ENCODE results near the gene CACNB3. TPM values are rescaled to one million over a fixed set of nuclear protein-coding genes. Genes with fewer than 3 reads are reported as not detected.

CACNB3 gene
- total and polyA plus RNA-seq, 2 of the 8 experiments (the other 6 are each of a cell fraction or from before 2014, with no cell fraction given): 12.5 to 16.0 TPM

DNA sequence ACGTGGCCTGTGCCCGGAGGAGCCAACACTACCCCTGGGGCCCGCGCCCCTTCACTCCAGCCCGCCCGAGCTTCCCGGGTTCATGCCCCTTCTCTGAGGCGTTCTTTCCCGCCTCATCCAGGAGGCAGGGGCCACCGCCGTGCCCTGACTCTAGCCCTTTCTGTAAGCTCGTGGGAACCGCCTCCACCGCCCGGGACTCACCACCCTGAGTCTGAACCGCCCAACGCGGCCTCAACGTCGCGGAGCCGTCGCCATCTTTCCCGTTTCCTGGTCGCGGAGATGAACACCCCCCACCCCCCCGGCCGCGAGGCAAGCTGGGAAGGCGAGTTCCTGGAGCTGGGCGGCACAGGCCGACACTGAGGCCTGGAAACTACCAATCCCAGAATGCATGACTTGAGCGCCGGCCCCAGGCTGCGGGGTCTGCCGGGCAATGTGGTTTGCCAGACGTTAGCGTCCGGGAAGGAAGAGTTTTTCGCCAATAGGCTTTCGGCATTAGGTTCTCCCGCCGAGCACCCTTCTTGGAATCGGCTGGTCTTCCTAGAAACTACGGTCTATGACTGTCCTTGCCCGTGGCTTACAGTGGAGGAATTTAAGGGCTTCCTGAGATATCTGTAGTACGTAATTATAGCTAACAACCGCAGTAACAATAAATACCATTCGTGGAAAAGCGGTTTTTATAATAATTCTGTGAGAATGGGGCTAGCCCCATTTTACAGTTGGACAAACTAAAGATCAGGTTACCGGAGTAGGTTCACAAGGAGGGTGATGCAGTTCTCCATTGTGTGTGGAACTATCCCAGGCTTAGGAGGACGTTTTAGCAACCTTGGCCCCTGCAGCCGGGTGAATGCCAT is 33.8 kb downstream of the CACNB3 start, which contains the start of gene DDX23 (continued):
- TF ChIP-seq, protein P1, sequence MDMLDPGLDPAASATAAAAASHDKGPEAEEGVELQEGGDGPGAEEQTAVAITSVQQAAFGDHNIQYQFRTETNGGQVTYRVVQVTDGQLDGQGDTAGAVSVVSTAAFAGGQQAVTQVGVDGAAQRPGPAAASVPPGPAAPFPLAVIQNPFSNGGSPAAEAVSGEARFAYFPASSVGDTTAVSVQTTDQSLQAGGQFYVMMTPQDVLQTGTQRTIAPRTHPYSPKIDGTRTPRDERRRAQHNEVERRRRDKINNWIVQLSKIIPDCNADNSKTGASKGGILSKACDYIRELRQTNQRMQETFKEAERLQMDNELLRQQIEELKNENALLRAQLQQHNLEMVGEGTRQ (IDR thresholded peaks at IDR 0.05; ENCODE audit: low read length): no peak
- TF ChIP-seq ASH2L (IDR thresholded peaks at IDR 0.05; ENCODE audit: low read length): peak; percentile 82
- TF ChIP-seq CREB1 (IDR thresholded peaks at IDR 0.05): peak; percentile 90
- TF ChIP-seq POLR2AphosphoS5 (IDR thresholded peaks at IDR 0.05; ENCODE audit: low read depth, low read length): peak; percentile 89
- no peak for TF ChIP-seq RAD21 (IDR thresholded peaks at IDR 0.05 in 1 of 2, conservative IDR thresholded peaks at IDR 0.05 in 1 of 2; ENCODE audit: low read depth in 2 of 2, low read length in 2 of 2)
- TF ChIP-seq, protein P2, sequence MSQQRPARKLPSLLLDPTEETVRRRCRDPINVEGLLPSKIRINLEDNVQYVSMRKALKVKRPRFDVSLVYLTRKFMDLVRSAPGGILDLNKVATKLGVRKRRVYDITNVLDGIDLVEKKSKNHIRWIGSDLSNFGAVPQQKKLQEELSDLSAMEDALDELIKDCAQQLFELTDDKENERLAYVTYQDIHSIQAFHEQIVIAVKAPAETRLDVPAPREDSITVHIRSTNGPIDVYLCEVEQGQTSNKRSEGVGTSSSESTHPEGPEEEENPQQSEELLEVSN (IDR thresholded peaks at IDR 0.05): peak; percentile 48; the same call in 1 of the 2 replicates
- TF ChIP-seq KDM4A (IDR thresholded peaks at IDR 0.05; ENCODE audit: low read depth, low read length, severe bottlenecking): no peak
- no peak for TF ChIP-seq BCL11A (IDR thresholded peaks at IDR 0.05; ENCODE audit: low read depth in 2 of 2, low read length in 2 of 2)
- TF ChIP-seq TBP (IDR thresholded peaks at IDR 0.05; ENCODE audit: low read depth, low read length): peak; percentile 86
- peak; percentile 69 for TF ChIP-seq TAF7 (optimal IDR thresholded peaks at IDR 0.05; ENCODE audit: borderline replicate concordance, low read depth, low read length)
- no peak for TF ChIP-seq BRCA1 (IDR thresholded peaks at IDR 0.05; ENCODE audit: low read depth, low read length)
- peak; percentile 99 for TF ChIP-seq SIX5 (IDR thresholded peaks at IDR 0.05; ENCODE audit: low read depth, low read length)
- no peak; a peak in 2 of 4 replicates for TF ChIP-seq HDAC2 (IDR thresholded peaks at IDR 0.05; ENCODE audit: borderline replicate concordance in 1 of 2, low read depth in 2 of 2, low read length in 2 of 2)
- TF ChIP-seq POLR2A (IDR thresholded peaks at IDR 0.05; ENCODE audit: control extremely low read depth in 1 of 2, low read depth in 2 of 2, low read length in 2 of 2): peak; percentile 45 to 89
- peak; percentile 60; the same call in 1 of the 2 replicates for TF ChIP-seq SP4 (IDR thresholded peaks at IDR 0.05; ENCODE audit: low read length)
- peak; percentile 17; the same call in 1 of the 2 replicates for TF ChIP-seq SP1 (IDR thresholded peaks at IDR 0.05; ENCODE audit: low read depth, low read length)
- TF ChIP-seq CHD1 (IDR thresholded peaks at IDR 0.05; ENCODE audit: low read depth, low read length): no peak
- TF ChIP-seq SIN3A (conservative IDR thresholded peaks at IDR 0.05 in 1 of 2, IDR thresholded peaks at IDR 0.05 in 1 of 2; ENCODE audit: low read depth in 1 of 2, low read length in 2 of 2): peak; percentile 10 to 96; a peak in 2 of 4 replicates
- peak; percentile 95 for TF ChIP-seq TAF1 (IDR thresholded peaks at IDR 0.05; ENCODE audit: low read depth, low read length)
- TF ChIP-seq KDM5A (IDR thresholded peaks at IDR 0.05; ENCODE audit: low read length): peak; percentile 97
- TF ChIP-seq, protein P3, sequence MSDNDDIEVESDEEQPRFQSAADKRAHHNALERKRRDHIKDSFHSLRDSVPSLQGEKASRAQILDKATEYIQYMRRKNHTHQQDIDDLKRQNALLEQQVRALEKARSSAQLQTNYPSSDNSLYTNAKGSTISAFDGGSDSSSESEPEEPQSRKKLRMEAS (IDR thresholded peaks at IDR 0.05): peak; percentile 52
- no peak for TF ChIP-seq ZNF274 (IDR thresholded peaks at IDR 0.05; ENCODE audit: borderline replicate concordance, extremely low read depth, low read length)

All from H1 (cell line).